GM20000 (cell line): ENCODE results near the gene CLPTM1L.
"Not testable (repeated sequence)": the region's sequence is repeated elsewhere in the genome, so short reads cannot be mapped to it uniquely, and the experiment has no call there.

Experiments used
- DNase-seq: peaks from one replicate; pipeline ENCODE4 v3.0.0; 2012; ENCODE audit warnings: low spot score
- TF ChIP-seq, protein P1 (sequence below): IDR thresholded peaks from 2 replicates; pipeline ENCODE4 v1.5.1; 2012; ENCODE audit warnings: mild to moderate bottlenecking, control low read depth; ENCODE audit errors: extremely low read depth, missing control alignments

The CLPTM1L gene

DNA sequence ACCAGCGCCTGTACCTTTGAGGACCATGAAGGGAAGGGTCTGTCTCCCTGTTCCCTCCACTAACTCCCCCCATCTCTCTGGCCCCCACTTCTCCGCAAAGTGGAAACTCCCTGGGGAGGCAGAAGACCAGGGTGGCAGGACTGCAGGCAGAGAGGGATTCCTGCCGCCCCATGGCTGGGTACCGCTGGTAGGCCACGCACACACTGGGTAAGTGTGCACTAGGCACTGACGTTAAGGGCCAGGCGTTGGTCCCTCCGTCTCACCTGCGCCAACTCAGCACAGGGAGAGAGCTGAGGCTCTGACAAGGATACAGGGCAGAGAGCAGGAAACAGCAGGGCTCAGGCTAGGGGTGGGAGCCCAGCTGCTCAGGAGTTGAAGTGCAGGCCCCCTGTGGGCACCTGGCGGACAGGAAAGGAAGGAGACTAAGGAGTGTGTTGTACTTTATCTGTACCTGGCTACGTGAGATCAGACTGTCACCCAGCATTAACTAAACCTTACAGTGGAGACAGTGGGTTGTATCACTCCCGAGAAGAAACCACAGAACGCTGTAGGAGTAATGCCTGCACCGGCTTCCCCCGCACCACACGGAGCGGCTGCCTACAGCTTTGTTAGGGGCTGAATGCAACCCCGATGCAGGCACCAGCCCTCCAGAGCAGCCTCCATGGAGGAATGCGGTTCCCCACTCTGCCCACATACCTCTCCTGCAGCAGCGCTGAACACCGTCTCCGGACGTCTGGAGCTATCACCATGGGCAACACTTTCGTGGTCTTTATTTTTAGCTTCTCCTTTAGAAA lies 34.2 kb upstream of the CLPTM1L start:
- DNase-seq: no peak
- TF ChIP-seq, protein P1, sequence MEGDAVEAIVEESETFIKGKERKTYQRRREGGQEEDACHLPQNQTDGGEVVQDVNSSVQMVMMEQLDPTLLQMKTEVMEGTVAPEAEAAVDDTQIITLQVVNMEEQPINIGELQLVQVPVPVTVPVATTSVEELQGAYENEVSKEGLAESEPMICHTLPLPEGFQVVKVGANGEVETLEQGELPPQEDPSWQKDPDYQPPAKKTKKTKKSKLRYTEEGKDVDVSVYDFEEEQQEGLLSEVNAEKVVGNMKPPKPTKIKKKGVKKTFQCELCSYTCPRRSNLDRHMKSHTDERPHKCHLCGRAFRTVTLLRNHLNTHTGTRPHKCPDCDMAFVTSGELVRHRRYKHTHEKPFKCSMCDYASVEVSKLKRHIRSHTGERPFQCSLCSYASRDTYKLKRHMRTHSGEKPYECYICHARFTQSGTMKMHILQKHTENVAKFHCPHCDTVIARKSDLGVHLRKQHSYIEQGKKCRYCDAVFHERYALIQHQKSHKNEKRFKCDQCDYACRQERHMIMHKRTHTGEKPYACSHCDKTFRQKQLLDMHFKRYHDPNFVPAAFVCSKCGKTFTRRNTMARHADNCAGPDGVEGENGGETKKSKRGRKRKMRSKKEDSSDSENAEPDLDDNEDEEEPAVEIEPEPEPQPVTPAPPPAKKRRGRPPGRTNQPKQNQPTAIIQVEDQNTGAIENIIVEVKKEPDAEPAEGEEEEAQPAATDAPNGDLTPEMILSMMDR: no peak

DNA sequence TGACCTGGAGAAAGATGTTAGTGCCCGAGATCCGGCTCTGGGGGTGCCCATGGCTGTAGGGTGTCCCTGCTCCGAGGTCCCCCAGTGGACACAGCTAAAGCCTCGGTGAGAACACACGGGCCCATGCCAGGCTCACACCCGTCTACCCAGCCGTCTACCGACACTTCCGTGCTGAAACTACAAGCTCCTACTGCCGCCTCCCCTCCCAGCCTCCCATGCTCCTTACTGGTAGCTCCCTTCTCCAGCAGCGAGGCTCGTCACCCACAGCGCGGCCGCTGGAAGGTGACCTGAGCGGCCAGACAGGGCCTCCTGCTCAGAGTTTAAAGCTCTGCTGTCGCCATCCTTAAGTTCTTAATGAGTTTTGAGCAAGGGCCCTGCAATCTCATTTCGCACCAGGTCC lies 33.2 kb upstream of the CLPTM1L start:
- TF ChIP-seq, protein P1: no peak
- no peak for DNase-seq

DNA sequence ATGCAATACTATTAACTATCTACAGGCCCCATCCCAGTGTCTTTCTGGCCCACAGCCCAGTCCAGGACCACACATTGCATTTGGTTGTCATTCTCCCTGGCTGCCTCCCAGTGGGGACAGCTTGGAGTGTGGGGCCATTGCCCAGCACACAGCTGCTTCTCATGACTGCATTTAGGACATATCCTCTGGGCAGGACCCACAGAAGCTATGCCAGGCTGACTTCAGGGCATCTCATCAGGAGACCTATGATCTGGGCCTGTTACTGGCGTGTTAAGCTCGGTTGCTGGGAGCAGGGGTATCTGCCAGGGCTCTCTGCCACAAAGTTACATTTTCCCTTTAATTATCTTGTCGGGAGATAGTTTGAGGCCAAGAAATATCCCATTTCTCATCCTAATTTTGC lies 32.1 kb upstream of the CLPTM1L start:
- DNase-seq: no peak
- TF ChIP-seq, protein P1: no peak

DNA sequence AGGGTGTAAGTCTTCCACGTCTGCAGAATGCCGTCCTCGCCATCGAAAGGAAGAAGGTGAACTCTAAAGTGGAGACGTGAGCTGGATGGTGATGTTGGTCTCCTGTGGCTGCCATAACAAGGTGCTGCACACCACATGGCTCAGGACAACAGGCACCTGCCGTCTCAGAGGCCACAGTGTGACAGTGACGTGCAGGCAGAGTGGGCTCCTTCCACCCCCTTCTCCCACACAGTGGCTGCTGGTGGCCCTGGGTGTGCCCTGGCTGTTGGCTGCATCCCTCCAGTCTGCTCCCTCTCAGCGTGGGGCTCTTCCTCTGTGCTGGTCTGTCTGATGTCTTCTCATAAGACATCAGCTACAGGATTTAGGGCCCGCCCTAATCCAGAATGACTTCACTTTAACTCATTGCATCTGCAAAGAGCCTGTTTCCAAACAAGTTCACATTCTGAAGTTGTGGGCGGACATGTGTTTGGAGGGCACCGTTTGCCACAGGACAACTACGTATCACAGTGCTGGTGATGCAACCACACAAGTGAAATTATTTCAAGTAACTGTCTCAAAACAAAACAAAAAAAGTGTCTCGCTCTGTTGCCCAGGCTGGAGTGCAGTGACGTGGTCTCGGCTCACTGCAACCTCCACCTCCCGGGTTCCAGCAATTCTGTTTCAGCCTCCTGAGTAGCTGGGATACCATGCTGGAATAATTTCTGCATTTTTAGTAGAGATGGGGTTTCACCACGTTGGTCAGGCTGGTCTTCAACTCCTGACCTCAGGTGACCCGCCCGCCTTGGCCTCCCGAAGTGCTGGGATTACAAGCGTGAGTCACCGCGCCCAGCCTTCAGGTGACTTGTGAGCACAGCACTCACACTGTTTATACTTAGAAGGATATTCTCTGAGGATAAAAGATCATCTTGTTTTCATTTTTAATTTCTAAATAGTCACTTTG lies 31.2 kb upstream of the CLPTM1L start:
- TF ChIP-seq, protein P1: no peak
- DNase-seq: no peak

DNA sequence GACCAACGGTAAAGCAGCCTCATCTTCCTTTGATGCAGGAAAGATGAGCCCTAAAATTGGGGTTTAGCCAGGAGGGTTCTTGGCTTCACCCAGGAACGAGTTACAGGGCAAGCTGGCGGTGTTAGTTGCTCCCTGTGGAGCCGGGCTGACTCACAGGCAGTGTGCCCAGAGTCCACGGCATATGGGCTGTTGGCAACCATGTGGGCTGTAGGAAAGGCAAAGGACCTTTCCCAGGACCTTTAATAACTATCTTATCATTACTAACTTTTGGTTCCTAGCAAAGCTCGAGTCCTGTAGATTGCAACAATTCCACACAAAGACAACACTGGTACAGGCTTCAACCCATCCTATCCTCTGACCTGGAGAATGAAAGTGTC lies 29.8 kb upstream of the CLPTM1L start:
- no peak for DNase-seq
- TF ChIP-seq, protein P1: no peak

DNA sequence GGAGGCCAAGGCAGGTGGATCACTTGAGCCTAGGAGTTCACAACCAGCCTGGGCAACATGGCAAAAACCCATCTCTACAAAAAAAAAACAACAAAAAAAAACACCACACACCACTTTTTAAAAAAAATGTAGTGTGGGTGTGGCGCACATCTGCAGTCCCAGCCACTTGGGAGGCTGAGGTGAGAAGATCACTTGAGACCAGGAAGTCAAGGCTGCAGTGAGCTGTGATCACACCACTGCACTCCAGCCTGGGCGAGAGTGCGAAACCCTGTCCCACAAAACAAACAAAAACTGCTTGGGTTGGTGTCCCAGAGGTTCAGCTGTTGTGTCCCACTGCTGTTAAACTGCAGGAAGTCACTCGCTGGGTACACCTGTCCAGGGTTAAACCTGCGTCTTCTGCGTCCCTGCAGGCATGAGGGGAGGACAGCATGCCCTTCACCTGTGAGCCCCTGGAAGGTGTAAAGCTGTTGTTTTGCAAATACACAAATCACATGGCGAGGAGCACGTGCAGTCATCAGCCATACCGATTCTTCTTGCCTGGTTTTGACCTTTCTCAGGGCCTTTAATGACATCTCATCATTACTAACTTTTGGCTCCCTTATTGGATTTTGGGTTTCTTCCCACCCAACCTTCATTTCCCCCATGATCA lies 29.3 kb upstream of the CLPTM1L start:
- DNase-seq: no peak

DNA sequence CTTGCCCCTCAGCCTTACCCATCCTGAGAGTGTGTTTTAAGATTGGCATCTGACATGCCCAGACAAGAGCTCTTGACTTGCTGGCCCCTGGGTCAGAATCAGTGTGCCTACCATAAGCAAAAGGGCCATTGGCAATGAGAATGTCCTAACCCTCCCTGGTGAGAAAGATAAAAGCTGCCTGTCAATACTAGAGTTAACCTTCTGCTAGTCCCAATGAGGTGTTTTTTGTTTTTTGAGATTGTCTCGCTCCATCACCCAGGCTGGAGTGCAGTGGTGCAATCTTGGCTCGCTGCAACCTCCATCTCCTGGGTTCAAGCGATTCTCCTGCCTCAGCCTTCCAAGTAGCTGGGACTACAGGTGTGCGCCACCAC lies 27.1 kb upstream of the CLPTM1L start:
- not testable (repeated sequence) for DNase-seq

More for the DNA sequence above, 29.3 kb upstream of the CLPTM1L start:
- TF ChIP-seq, protein P1: no peak
